ENCODE measurements around the gene DHRS2. TPM values are rescaled to one million over a fixed set of nuclear protein-coding genes. Genes with fewer than 3 reads are reported as not detected.
"Not testable (repeated sequence)": the region's sequence is repeated elsewhere in the genome, so short reads cannot be mapped to it uniquely, and the experiment has no call there.

The DHRS2 gene
- total RNA-seq, 1 experiment from 2014 or later = 16.8 TPM

DNA sequence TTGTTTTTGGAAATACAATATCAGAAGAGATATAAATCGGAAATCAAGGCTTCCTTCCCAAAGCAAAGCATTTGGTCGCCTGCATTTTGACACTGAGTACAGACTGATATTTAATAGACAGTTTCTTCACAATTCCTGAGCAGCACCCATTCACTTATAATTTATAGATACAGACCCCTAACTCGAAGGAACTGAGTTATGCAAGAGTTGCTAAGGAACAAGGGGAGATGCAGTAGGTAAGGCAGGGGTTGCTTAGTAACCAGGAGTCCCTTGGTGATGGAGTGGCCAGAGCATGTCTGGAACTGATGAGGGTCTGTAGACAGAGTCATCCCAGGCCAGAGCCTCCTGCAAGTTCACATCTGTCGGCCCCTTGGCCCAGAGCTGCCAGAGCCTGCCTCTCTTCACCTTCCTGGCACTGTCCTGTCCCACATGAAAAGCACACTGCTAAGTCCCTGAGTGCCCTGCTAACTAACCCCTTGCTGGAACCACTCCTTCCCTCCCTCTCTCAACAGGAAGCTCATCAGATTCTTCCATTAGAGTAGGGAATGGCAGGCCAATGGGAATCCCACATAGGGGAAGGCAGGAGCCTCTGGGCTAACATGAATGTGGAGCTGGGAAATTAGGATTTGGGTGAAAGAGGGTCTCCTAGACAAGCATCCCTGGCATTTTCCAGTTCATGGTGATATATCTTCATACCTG is 3.6 kb upstream of the DHRS2 start:
- no peak for DNase-seq (ENCODE audit: low read depth)

DNA sequence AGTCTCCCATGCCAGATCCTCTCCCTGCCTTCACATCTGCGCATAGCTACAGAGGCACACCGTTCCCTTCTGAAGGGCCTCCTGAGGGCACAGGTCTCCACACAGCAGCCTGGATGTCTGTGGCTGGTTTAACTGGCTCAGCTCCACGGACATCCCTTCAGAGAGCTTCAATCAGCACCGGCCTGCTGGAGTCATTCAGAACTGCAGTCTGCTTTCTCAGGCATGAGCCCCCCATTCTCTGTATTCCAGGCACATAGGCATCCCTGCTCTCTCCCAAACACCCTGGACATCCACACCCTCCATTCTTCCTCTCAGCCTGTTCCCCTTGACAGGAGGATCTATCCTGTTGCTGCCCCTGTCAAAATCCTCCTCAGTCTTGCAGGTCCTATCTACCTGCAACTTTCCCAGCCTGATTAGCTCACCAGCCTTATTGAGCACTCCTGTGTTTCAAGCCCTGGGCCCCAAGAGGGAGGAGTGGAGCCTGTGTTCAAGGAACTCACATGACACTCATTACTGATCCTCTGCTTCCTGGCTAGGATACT is 2.9 kb upstream of the DHRS2 start:
- no peak for DNase-seq (ENCODE audit: low read depth)

DNA sequence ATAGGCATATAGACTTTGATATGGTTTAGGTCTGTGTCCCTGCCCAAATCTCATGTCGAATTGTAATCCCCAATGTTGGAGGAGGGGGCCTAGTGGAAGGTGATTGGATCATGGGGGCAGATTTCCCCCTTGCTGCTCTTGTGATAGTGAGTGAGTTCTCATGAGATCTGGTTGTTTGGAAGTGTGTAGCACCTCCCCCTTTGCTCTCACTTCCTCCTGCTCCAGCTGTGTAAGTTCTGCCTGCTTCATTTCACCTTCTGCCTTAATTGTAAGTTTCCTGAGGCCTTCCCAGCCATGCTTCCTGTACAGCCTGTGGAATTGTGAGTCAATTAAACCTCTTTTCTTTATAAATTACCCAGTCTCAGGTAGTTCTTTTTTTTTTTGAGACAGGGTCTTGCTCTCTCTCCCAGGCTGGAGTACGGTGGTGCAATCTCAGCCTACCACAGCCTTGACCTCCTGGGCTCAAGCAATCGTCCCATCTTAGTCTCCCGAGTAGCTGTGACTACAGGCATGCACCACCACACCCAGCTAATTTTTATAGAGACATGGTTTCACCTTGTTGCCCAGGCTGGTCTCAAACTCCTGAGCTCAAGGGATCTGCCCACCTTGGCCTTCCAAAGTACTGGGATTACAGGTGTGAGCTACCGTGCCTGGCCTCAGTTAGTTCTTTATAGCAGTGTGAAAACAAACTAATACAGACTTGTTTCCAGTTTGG is 1.3 kb upstream of the DHRS2 start:
- DNase-seq (ENCODE audit: low read depth) = not testable (repeated sequence)

DNA sequence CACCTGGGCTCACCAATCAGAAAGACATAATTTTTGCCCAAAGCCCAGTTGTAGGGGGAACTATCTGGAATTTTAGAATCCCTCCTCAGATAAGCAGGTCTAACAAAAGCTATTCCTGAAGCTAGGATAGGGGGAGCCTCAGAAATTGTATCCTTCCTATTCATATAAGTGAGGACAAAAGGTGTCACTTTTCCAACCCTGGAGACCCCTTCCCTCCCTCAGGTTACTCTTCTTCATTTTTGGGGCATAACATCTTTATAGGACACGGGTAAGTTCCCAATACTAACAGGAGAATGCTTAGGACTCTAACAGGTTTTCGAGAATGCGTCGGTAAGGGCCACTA is 1.1 kb downstream of the DHRS2 start:
- not testable (repeated sequence) for DNase-seq (ENCODE audit: low read depth)

DNA sequence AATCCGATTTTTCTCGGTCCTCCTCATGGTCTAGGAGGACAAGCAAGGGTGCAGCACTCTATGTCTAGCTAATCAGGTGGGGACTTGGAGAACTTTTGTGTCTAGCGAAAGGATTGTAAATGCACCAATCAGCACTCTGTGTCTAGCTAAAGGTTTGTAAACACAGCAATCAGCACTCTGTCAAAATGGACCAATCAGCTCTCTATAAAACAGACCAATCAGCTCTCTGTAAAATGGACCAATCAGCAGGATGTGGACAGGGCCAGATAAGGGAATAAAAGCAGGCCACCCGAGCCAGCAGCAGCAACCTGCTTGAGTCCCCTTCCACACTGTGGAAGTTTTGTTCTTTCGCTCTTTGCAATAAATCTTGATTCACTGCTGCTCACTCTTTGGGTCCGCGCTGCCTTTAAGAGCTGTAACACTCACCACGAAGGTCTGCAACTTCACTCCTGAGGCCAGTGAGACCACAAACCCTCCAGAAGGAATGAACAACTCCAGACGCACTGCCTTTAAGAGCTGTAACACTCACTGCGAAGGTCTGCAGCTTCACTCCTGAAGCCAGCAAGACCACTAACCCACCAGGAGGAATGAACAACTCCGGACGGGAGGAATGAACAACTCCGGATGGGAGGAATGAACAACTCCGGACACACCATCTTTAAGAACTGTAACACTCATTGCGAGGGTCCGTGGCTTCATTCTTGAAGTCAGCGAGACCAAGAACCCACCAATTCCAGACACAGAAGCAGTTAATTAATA is 1.7 kb downstream of the DHRS2 start:
- DNase-seq (ENCODE audit: low read depth) = not testable (repeated sequence)

DNA sequence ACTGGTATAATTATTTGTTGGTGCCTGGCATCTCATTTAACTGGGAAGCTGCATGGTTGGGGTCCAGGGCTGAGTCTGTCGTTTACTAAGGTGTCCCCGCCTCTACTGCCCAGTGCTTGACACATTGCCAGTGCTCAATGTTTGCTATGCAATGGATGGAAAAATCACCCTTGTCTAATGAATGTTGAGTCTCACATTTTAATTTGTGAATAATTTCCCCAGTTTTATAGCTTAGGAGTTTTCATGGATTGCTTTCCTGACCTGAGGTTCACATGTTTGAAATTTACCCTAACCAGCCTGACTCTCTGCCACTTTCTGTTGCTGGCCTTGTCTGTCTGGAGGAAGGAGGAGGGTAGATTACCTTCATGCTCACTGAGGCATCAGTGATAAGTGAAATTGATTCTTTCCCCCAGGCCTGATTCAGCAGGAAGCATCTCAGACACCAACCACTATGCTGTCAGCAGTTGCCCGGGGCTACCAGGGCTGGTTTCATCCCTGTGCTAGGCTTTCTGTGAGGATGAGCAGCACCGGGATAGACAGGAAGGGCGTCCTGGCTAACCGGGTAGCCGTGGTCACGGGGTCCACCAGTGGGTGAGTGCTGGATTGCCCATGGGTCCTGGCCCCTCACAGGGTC is 2.4 kb downstream of the DHRS2 start:
- peak; percentile 74 for DNase-seq (ENCODE audit: low read depth)

DNA sequence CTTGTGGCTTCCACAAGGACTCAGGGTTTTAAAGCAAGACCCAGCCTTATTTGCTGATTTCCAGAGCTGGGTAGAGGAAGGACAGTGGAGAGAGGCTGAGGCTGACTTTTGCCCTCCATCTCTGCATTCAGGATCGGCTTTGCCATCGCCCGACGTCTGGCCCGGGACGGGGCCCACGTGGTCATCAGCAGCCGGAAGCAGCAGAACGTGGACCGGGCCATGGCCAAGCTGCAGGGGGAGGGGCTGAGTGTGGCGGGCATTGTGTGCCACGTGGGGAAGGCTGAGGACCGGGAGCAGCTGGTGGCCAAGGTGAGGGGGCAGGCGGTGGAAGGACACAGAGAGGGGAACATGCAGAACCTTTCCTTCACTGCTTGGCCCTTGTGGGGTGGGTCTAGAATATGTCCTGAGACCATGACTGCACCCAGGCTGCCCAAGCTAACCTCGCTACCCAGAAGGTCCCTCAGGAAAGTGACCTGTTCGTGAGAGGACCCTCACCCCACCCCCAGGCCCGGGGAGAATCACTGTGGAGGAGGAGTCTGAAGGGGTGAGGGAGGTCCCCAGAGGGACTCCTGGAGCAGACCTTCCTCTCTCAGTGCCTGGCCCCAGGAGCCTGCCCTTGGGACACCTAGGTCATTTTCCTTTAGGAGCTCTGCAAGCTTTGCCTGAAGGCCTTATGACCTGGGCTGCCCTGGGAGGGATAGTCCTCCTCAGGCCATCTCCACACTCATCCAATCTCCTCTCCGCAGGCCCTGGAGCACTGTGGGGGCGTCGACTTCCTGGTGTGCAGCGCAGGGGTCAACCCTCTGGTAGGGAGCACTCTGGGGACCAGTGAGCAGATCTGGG is 3.1 kb downstream of the DHRS2 start:
- DNase-seq (ENCODE audit: low read depth) = no peak

DNA sequence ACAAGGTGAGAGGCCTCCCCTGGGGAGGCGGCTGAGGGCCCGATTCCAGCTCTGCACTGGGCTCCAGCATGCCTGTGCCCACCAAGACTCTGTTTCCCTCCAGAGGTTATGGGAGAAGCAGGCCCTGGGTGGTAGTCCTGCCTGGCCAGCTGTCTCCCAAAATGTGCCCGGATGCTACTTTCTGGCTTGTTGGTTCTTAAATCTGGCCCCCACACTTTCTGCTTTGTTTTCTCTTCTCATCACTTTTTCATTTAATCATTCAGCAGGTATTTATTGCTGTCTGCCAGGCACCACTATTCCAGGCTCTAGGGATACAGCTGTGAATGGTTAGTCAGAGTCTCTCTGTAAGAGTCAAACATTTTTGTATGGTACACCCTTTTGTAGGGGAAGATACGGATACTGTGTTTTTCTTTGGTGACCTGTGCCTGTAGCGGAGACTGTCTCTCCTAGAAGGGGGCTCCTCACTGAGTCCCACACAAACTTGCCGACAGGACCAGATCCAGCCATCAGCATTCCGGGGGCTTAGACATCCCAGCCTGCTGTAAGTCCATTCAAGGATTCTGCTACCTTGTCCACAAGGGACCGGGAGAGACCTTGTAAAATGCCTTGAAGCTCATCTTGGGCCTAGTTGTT is 3.8 kb downstream of the DHRS2 start:
- DNase-seq (ENCODE audit: low read depth) = no peak

DNA sequence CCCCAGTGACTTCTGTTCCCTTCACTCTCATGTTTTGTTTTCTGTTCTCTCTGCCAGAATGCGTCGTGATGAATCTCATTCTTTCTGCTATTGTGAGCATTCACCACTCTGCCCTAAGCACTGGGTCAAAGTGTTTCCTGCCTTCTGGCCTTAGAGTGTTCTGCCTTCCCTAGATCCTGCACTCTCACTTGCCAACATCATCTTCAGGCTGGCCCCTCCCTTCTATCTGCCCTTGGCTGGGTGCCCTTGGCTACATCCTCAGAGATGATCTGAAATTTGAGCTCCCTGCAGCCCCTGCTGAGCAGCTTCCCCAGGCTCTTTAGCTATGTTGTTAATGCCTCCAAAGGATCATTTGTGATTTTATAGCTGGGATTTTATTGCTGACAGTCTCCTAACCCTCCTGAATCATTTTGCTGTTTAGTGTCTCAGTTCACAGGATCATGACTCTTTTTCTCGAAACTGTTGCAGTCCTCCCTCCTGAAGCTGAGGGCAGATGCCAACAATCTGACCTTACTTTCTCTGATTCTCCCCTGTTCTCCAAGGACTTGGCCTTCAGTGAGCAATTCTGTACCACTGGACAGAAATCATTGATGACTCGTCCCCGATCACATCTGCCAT is 4.5 kb downstream of the DHRS2 start:
- peak; percentile 78 for DNase-seq (ENCODE audit: low read depth)

DNA sequence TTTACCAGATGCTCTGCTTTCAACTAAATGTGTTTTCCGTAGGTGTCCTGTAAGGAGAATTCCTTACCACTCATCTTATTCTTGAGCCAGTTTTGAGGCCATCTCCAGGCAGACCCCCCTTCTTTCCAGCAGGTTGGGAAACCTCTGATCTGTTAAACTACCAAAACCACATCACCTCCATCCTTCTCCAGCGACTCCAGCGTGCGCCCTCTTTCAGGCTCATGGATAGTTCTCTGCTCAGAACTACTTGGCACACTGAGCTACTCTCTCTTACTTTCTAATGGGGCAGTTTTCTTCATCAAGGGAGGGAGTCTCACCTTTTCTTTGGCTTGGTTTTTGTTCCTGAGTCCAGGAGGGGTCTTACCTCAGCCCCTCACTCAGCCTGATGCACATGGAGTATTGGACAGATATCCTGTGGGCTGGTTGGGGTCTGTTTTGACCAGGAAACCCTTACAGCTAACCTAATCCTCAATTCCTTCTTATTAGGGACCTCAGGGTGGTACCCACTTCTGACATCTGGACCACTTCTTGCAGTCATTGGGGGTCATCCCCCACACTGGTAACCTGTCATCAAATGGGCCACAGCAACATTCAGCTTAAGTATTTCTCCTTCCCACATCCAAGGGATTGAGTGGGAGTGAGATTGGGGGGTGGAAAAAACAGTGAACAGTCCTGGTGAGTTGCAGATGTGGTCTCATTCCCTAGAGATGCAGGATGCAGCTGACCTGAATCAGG is 5.2 kb downstream of the DHRS2 start:
- DNase-seq (ENCODE audit: low read depth) = no peak

DNA sequence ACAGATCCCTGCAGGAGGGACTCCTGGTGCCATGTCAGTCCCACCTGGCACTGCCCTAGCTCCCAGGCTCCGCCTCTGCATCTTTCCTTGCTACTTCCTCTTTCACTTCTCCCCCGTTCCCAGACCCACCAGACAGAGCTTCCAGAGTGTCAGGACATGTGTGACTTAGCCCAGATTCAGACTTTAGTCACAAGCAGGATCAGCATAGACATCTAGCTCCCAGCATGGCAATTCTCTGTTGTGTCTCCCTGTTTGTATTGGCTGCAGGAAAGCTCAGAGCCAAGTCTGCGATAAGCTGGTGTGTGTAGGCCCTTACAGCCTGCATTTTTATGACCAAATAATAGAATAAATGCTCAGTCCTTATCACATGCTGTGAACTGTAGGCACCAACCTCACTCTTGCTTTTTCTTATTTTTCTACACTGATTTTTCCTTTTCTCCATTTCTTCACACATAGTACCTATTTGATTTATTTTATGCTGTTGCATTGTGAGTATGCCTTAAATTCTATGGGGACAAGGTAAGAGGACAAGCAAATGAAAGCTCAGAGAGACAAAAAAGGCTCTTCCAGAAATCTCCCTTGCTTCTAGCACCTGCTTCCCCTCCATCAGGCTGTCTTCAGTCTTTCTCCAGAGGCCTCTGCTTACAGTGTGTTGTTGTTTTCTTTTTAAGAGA is 5.9 kb downstream of the DHRS2 start:
- no peak for DNase-seq (ENCODE audit: low read depth)

DNA sequence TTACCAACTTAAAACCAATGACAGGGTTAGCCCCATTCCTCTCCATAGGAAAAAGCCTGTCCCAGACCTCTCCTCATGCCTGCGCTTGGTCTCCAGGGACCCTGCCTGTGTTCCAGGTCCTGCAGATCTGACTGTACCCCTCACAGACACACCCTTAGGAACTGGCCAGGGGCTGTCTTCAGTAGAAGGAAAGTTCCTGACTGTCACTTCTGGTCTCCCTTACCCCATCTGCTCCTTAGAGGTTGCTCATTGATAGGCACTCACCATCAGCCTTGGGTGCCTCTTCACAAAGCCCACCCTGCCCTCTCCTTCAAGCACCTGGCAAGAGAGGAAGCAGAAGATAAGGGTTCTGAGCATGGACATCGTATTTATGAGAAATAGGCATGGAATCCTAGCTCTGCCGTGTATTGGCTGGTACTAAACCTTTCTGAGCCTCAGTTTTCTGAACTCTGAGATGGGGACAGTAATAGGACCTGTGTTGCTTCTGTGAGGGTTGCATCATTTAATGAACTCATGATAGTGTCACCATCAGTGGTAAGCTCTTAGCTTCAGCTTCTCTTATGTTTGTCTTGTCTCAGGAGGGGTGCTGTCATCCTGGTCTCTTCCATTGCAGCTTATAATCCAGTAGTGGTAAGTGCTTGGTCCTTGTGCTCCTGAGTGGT is 7.5 kb downstream of the DHRS2 start:
- DNase-seq (ENCODE audit: low read depth) = no peak

DNA sequence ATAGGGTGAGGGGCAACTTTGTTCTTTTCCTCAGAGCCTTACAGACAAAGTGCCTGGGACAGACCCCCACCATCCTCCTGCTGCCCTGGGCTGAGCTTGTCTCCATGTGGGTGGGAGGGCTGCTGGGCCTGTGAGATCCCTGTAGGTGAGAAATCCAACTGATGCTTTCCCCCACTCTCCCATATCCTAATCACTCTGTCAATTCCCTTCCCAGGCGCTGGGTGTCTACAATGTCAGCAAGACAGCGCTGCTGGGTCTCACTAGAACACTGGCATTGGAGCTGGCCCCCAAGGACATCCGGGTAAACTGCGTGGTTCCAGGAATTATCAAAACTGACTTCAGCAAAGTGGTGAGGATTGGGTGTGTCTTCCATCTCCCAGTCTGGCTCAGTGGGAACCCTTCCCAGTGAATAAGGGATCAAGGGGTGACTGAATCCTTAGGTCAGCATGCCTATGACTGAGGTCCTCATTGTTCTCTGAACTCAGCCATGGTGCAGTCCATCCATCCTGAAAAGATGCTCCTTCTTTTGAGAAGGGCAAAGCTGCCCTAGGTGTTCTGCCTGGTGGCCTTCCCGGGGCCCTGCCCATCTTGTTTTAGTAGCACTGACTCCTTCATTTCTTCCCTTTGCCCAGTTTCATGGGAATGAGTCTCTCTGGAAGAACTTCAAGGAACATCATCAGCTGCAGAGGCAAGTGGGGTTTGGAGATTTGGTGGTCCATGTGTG is 8.2 kb downstream of the DHRS2 start:
- no peak for DNase-seq (ENCODE audit: low read depth)

DNA sequence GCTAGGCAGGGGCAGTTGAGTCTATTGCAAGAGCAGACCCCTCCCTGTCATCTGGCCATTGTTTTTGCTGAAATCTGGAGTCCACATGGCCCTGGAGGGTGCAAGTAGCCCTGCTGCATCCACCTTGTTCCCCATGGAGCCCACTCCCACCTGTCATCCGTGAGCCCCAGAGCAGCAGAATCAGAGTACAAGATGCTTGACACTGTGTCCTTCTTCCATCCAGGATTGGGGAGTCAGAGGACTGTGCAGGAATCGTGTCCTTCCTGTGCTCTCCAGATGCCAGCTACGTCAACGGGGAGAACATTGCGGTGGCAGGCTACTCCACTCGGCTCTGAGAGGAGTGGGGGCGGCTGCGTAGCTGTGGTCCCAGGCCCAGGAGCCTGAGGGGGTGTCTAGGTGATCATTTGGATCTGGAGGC is 8.8 kb downstream of the DHRS2 start:
- no peak for DNase-seq (ENCODE audit: low read depth)

DNA sequence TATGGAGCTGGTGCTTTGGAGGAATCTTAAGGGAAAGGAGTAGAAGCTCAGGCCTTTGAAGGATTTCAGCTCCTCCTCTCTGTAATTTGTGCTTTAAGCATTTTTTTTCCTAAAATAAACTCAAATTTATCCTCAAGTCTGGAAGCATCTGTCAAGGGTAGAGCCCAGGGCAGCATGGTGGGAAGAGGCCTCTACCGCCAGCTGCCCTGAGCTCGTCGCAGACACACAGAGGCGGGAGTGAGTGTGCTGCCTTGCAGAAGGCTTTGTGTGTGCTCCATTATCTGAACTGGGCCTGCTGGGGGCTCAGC is 9.3 kb downstream of the DHRS2 start:
- no peak for DNase-seq (ENCODE audit: low read depth)

DNA sequence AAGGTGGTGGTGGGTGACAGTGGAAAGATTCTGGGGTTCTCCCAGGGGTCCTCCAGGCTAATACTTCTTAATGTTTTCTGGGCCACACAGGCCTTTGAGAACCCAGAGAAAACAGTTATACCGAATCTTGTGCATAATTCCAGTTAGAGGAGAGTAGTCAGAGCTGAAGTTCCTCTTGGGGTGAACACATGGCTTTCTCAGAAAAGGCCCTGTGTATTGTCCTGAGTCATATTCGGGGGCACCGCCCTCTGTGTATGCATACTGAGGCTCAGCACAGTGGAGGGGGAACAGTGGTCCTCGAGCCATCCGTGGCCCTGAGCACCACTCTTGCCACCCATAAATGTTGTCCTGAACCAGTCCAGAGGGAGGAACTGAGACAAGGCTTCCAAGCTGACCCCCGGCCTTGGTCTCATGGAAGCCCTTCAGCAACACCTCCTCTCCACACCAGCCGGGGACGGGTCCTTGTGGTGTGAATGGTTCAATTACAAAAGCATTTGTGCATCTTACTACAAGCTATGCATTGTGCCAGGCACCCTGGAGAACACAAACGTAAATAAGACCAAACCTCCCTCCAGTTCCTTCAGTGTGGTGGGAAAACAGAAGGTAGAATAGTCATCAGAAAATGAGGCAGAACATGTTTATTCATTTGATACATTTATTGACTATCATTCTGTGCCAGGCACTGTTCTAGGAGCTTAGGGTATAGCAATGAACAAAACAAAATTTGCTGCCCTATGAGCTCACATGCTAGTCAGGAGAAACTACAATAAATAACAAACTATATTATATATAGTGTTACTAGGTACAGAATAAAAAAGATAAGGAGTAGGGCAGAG is 9.9 kb downstream of the DHRS2 start:
- no peak for DNase-seq (ENCODE audit: low read depth)
